Gastroesophageal sphincter (tissue), 3 donors: ENCODE results near the gene RTN4R.

Experiments
- CTCF ChIP-seq, 4 experiments: fragments of 200-600 bp in 2 of 4; fragments of 450-650 bp in 2 of 4; sonication (generic) in 1 of 4; IDR thresholded peaks; one replicate each; pipeline ENCODE4 v1.5.1; 2017 to 2019; ENCODE audit warnings: antibody characterized with exemption in 4 of 4, mild to moderate bottlenecking in 2 of 4, moderate library complexity in 2 of 4
- POLR2AphosphoS5 ChIP-seq: sonication (generic); formaldehyde crosslinking; IDR thresholded peaks from one replicate; pipeline ENCODE4 v1.6.1; 2017; ENCODE audit warnings: antibody characterized with exemption

DNA sequence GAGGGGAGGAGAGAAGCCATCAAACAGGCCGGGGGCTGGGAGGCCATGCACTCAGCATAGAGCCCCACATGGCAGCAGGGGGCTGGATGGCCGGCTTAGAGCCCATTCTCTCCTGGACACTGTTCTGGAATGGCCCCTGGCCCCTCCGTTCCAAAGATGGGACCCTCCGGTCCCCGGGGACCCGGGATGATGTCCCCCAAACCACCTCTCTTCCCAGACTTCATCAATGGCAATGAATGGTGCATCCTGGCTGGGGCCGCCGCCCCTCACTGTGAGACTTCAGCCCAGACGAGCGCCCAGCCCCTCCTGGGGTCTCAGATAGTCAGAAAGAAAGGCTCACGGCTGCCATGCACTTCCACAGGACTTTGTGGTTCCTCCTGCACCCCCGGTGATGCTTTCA is 13.8 kb upstream of the RTN4R start:
- TF ChIP-seq CTCF (IDR thresholded peaks at IDR 0.05) (no peak), POLR2AphosphoS5 (no peak)
